Measurements from ENCODE around the gene NPR3.

DNA sequence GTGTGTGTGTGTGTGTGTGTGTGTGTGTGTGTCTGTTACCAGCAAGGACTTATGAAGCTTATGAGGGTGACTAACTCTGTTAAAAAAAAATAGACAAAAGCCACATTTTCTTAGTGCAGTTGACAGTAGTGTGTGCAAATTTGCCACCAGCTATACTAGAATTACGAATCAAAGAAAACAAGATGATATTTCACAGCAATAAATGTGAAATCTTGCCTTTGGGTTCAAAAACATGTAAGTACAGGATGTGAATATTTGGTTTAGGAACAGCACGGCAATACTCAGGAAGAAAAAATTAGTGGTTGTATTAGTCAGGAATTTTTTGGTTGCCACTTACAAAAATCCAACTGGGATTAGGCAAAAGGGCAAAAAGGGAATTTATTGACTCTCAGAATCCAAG, 117.4 kb downstream of the NPR3 start:
- TF ChIP-seq POLR2A (IDR thresholded peaks at IDR 0.05; ENCODE audit: low read depth) (no peak), EP300 (IDR thresholded peaks at IDR 0.05) (no peak), POLR2AphosphoS5 (IDR thresholded peaks at IDR 0.05) (no peak)
- TF ChIP-seq, protein P1, sequence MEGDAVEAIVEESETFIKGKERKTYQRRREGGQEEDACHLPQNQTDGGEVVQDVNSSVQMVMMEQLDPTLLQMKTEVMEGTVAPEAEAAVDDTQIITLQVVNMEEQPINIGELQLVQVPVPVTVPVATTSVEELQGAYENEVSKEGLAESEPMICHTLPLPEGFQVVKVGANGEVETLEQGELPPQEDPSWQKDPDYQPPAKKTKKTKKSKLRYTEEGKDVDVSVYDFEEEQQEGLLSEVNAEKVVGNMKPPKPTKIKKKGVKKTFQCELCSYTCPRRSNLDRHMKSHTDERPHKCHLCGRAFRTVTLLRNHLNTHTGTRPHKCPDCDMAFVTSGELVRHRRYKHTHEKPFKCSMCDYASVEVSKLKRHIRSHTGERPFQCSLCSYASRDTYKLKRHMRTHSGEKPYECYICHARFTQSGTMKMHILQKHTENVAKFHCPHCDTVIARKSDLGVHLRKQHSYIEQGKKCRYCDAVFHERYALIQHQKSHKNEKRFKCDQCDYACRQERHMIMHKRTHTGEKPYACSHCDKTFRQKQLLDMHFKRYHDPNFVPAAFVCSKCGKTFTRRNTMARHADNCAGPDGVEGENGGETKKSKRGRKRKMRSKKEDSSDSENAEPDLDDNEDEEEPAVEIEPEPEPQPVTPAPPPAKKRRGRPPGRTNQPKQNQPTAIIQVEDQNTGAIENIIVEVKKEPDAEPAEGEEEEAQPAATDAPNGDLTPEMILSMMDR (IDR thresholded peaks at IDR 0.05): no peak

All from esophagus muscularis mucosa (tissue), 4 donors.